Lower leg skin (tissue), 4 donors: Measurements from ENCODE around the gene MYO15B. TPM values are rescaled to one million over a fixed set of nuclear protein-coding genes. Genes with fewer than 3 reads are reported as not detected.
"Not testable (repeated sequence)": the region's sequence is repeated elsewhere in the genome, so short reads cannot be mapped to it uniquely, and the experiment has no call there.

ENCODE experiments used
- DNase-seq, 2 donors: peaks; one replicate each; pipeline ENCODE4 v3.0.0-alpha.2; 2019; ENCODE audit warnings: low spot score in 2 of 2
- H3K4me3 ChIP-seq: fragments of 200-600 bp; sonication (generic); 2 replicates; pipeline ENCODE4 v1.5.1; 2017; ENCODE audit warnings: mild to moderate bottlenecking, low read depth; ENCODE audit not compliant: poor library complexity, severe bottlenecking
- CTCF ChIP-seq, 3 donors: fragments of 450-650 bp; IDR thresholded peaks; one replicate each; pipeline ENCODE4 v1.5.1; 2016; ENCODE audit warnings: antibody characterized with exemption in 3 of 3, mild to moderate bottlenecking in 3 of 3, moderate library complexity in 2 of 3
- POLR2A ChIP-seq, 2 donors: fragments of 450-650 bp; IDR thresholded peaks; one replicate each; pipeline ENCODE4 v1.6.1; 2016 to 2017; ENCODE audit warnings: antibody characterized with exemption in 2 of 2, mild to moderate bottlenecking in 1 of 2, moderate library complexity in 1 of 2
- WGBS, 2 donors: methylation state at CpG; one replicate each; pipeline ENCODE4 v1.1.5; 2018; 5-methylcytosine and 5-hydroxymethylcytosine counted together
- intact Hi-C: fragments of 100-400 bp; cut with DNase I; formaldehyde crosslinking; loops from one replicate; pipeline ENCODE4 v1.15.0; 2023; ENCODE audit warnings: low total_unique reads
- total RNA-seq, 4 donors: library from RNA; depleted of rRNA; stranded (reverse); fragments of >200 nt; gene quantifications; one replicate each; pipeline ENCODE4 v1.1.0, GENCODE V29; 2016

MYO15B gene
- total RNA-seq, 4 donors from 2014 or later = 32.1 to 103 (median 38.9) TPM

GRCh38 chr17:75576661-75577060 lies 10.9 kb upstream of the MYO15B start:
- WGBS, 2 donors = 86 to 89% methylated on average over 15 of the region's 15 CpGs
- no peak for DNase-seq
- no peak overlapping the region for H3K4me3 ChIP-seq
- TF ChIP-seq CTCF (IDR thresholded peaks at IDR 0.05) = no peak
- TF ChIP-seq POLR2A (IDR thresholded peaks at IDR 0.05) = no peak
- intact Hi-C loops = no loop called here

GRCh38 chr17:75581121-75581725 lies 6.4 kb upstream of the MYO15B start:
- DNase-seq, H3K4me3 ChIP-seq, intact Hi-C loops: not testable (repeated sequence)
- WGBS, 2 donors = 80 to 84% methylated on average over 23 of the region's 23 CpGs

GRCh38 chr17:75583197-75583596 lies 4.4 kb upstream of the MYO15B start:
- whole genome bisulfite sequencing, 2 donors = 87 to 91% methylated on average over 6 of the region's 6 CpGs
- H3K4me3 ChIP-seq, intact Hi-C loops, DNase-seq: not testable (repeated sequence)

GRCh38 chr17:75584849-75585175 lies 2.8 kb upstream of the MYO15B start:
- intact Hi-C loops = no loop called here
- 86 to 93% methylated on average over 7 of the region's 7 CpGs for WGBS, 2 donors
- no peak overlapping the region for H3K4me3 ChIP-seq
- TF ChIP-seq CTCF (IDR thresholded peaks at IDR 0.05) = no peak
- TF ChIP-seq POLR2A (IDR thresholded peaks at IDR 0.05) = no peak
- DNase-seq = no peak

- intact Hi-C loops = no loop called here
- WGBS, 2 donors = 1 to 2% methylated on average over 11 to 20 of the region's 49 CpGs
- H3K4me3 ChIP-seq = peak overlapping the region; percentile 28
- DNase-seq = peak in 1 of 2 donors; percentile 22
- TF ChIP-seq POLR2A (IDR thresholded peaks at IDR 0.05) (no peak), CTCF (IDR thresholded peaks at IDR 0.05) (no peak)
These were observed 1.0 kb downstream of the MYO15B start for GRCh38 chr17:75588596-75589011.

- TF ChIP-seq CTCF (IDR thresholded peaks at IDR 0.05) = no peak
- no peak for TF ChIP-seq POLR2A (IDR thresholded peaks at IDR 0.05)
- peak overlapping the region; percentile 28 for H3K4me3 ChIP-seq
- DNase-seq = peak; percentile 94 to 98
- intact Hi-C loops = no loop called here
- WGBS, 2 donors = 2 to 7% methylated on average over 37 to 80 of the region's 100 CpGs
These were observed 1.7 kb downstream of the MYO15B start for GRCh38 chr17:75589012-75589918.
